GM06990 (cell line): ENCODE measurements around the gene PITX2.

Experiments used
- DNase-seq: peaks from one replicate; pipeline ENCODE4 v3.0.0-alpha.2; 2011; ENCODE audit not compliant: insufficient read length; ENCODE audit errors: extremely low read depth
- H3K27me3 ChIP-seq: replicated peaks from 2 replicates; pipeline ENCODE4 v1.6.0; 2011; ENCODE audit warnings: low read length; ENCODE audit not compliant: control insufficient read depth, insufficient read depth
- H3K36me3 ChIP-seq: 2 replicates; pipeline ENCODE4 v1.5.1; 2011; ENCODE audit warnings: low read length; ENCODE audit not compliant: control insufficient read depth, insufficient read depth
- H3K4me3 ChIP-seq: replicated peaks from 2 replicates; pipeline ENCODE4 v1.5.1; 2011; ENCODE audit warnings: low read depth, mild to moderate bottlenecking, control low read depth, low read length
- TF ChIP-seq, protein P1 (sequence below): IDR thresholded peaks from 2 replicates; pipeline ENCODE4 v1.5.1; 2011; ENCODE audit warnings: low read length, control low read depth, mild to moderate bottlenecking, inconsistent platforms; ENCODE audit not compliant: insufficient read depth, poor library complexity, severe bottlenecking

Gene PITX2

DNA sequence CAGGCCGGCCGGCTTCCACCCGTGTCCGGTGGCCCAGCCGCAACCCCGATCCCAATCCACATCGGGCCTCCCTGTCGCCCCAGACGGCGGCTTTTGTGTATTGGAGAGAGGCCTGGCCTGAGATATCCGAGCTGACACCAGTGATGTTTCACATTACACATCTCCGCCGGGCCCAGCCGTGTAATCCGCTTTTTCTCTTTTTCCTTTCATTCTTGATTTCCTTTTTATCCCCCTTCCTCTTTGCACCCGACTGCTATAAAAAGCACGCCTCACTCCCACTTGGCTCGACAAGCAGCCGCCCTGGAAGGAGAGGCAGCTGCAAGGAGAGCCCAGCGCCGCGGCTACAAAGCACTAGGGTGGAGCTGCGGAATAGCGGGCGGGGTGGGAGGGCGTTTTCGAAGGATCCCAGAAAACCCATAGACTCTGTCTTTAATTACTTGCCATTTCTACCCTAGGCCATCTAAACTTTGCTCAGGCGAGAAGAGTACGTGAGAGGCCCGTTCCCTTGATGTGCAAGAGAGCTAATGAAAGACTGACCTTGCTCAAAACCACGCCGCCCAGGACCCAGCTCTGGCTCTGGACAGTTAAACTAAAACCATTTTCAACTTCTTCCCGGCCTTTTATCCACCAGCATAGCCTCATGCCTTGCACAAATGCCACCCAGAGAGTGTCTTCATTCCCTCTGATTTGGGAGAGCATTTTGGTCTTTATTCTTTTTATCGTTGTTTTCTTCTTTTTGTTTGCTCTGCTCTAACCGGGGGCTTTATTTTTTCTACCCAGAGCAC, 3.2 kb downstream of the PITX2 start:
- Histone ChIP-seq H3K36me3 (no peaks in the 10 kb centered on the region), H3K4me3 (no peak overlapping the region), H3K27me3 (no peaks in the 10 kb centered on the region; the same call in 1 of the 2 replicates)
- no peak for DNase-seq
- TF ChIP-seq, protein P1, sequence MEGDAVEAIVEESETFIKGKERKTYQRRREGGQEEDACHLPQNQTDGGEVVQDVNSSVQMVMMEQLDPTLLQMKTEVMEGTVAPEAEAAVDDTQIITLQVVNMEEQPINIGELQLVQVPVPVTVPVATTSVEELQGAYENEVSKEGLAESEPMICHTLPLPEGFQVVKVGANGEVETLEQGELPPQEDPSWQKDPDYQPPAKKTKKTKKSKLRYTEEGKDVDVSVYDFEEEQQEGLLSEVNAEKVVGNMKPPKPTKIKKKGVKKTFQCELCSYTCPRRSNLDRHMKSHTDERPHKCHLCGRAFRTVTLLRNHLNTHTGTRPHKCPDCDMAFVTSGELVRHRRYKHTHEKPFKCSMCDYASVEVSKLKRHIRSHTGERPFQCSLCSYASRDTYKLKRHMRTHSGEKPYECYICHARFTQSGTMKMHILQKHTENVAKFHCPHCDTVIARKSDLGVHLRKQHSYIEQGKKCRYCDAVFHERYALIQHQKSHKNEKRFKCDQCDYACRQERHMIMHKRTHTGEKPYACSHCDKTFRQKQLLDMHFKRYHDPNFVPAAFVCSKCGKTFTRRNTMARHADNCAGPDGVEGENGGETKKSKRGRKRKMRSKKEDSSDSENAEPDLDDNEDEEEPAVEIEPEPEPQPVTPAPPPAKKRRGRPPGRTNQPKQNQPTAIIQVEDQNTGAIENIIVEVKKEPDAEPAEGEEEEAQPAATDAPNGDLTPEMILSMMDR: no peak

DNA sequence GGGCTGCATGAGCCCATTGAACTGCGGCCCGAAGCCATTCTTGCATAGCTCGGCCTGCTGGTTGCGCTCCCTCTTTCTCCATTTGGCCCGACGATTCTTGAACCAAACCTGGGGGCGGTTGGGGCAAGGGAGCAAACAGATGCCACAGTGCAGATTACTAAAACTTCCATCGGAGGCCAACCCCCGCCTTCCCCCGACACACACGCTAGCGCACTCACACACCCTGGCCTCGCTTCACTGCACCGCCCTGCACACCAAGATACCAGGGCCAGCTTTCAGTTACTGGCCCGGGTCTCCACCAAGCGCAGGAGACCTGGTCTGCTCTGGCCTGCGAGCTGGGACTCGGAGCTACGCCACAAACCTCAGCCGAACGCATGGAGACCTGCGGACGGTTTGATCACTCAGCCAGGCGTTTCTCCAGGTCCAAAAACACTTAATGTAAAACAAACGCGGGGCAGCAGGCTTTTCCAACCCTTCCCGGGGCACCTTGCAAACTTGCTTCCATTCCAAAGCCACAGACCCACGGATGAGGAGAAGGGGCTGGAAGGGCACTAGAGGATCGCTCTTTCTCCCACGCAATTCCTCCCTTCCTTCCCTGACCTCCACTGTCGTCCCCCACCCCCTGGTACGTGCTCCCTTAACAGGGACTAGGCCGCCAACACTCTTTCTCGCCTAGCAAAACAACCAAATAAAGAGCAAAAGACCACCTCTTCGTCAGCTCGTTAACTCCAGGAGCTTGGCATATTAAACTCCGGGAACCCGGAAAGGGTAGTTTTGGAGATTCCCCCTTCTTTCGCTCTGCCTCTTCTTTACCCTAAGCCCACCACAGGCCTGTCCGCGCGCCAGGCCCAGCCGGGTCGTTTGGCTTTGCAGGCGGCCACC, 4.1 kb downstream of the PITX2 start:
- TF ChIP-seq, protein P1: no peak
- Histone ChIP-seq H3K27me3 (no peaks in the 10 kb centered on the region; the same call in 1 of the 2 replicates), H3K4me3 (no peak overlapping the region), H3K36me3 (no peaks in the 10 kb centered on the region)
- no peak for DNase-seq

DNA sequence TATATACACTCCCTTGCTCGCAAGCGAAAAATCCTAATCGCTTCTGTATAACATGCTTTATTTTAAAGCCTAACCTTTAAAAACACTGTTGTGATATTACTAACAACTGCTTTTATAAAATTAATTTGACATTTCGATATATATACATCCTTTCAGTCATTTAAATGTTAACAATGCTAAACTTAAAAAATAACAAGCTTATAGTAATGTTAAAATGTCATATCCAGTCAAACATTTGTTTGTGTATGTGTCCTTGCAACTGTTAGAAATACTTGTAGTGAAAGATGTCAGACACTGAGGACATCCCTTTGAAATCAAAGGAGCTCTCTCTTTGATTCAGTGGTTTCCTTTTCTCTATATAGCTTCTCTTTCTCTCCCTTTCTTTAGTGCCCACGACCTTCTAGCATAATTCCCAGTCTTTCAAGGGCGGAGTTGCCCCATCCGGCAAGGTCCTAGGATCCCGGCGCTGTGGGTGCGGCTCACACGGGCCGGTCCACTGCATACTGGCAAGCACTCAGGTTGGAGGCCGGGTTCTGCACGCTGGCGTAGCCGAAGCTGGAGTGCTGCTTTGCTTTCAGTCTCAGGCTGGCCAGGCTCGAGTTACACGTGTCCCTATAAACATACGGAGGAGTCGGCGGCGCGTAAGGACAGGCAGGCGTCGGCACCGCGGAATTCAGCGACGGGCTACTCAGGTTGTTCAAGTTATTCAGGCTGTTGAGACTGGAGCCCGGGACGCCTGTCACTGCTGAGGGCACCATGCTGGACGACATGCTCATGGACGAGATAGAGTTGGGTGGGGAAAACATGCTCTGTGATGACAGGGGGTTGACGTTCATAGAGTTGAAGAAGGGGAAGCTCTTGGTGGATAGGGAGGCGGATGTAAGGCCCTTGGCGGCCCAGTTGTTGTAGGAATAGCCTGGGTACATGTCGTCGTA, 5.0 kb downstream of the PITX2 start:
- TF ChIP-seq, protein P1: no peak
- DNase-seq: no peak
- no peaks in the 10 kb centered on the region; the same call in 1 of the 2 replicates for H3K27me3 ChIP-seq
- H3K4me3 ChIP-seq: no peak overlapping the region
- H3K36me3 ChIP-seq: no peaks in the 10 kb centered on the region

DNA sequence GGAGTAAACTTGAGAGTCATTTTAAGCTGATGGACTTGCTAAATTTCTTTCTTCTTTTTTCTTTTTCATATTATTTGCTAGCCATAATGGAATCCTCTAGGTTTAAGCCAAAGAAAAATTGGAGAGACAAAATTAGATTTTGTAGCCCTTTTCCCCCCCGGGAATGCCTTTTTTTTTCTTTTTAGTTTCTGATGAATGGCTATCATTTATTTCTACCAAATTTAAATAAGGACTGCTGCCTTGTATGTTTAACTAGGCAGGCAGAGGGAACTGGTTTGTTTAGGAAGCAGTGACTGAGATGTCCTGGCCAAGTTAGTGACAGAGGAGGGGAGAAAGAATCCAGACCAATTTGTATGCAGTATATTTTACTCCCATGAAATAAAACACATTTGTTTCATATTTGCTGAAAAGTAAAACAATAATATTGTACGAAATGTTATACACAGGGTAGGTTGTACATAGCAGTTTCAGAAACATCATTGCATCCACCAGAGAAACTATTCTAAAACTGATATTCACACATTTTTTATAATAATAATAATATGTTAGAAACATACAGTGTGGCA, 5.7 kb downstream of the PITX2 start:
- no peaks in the 10 kb centered on the region; the same call in 1 of the 2 replicates for H3K27me3 ChIP-seq
- H3K36me3 ChIP-seq: no peaks in the 10 kb centered on the region

More for the DNA sequence above, 5.7 kb downstream of the PITX2 start:
- no peak for DNase-seq
- H3K4me3 ChIP-seq: no peak overlapping the region
- TF ChIP-seq, protein P1: no peak
